AG08395 (cell line): ENCODE results near the gene MAB21L3.

Source experiments
- DNase-seq: peaks from one replicate; pipeline ENCODE4 v3.0.0; 2012; ENCODE audit warnings: mixed read lengths, low spot score

MAB21L3 gene

GRCh38 chr1:116165572-116165971 lies 54.4 kb downstream of the MAB21L3 start:
- DNase-seq, result no peak

DNA sequence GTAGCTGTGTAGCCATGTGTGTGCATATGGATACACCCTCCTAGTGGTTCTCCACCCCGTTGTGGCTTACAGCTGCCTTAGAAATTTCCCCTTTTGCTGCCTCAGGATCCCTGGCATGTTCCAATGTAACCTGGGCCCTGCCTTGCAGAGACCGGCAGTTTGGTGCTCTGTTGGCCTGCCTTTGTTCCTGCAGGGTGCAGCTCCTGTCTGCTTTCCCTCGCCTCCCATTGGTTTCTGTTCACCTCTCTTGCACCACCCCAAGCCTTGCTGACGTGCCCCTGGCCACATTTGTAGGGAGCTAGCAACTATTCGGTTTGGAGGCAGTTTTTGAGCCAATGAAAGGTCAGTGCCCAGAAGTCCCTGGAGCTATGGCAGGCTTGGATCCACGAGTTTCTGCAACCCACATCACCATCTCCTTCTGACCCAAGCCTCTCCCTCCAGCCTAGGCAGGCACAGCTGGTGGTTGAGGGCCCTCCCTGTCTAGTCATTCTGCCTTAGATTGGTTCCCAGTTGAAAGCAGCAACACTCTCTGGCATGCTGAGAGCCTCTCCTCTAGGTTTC lies 54.9 kb downstream of the MAB21L3 start:
- no peak for DNase-seq

- no peak for DNase-seq
These were observed 55.5 kb downstream of the MAB21L3 start for GRCh38 chr1:116166655-116167054.

DNA sequence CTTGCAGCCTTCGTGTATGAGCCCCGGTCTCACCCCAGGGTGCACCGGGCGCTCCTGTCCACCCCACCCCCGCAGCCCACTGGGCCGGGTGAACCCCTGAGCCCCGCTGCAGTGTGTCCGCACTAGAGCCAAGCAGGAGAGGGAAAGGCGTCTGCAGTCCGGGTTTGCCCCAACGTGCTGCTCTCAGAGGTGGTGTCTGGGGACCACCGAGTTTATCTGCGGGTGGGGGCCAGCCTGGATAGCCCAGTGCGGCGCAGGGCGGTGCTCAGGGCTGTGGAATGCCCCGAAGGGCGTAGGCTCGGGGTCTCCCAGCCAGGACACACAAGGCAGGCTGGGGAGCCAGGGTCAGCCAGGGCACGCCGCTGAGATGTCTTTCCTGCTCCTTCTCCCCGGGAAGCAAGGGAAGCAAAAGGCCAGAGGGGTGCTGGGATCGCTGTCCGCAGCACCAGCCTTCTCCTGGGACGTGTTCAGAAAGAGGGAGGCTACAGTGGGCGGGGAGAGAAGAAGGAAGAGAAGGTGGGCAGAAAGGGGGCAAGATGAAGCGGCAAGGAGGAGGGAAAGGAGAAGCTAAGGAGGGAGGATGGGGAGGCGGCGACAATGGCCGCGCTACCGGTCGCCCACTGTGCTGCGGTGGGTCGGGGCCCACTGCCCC lies 56.6 kb downstream of the MAB21L3 start:
- DNase-seq, result peak; percentile 50

DNA sequence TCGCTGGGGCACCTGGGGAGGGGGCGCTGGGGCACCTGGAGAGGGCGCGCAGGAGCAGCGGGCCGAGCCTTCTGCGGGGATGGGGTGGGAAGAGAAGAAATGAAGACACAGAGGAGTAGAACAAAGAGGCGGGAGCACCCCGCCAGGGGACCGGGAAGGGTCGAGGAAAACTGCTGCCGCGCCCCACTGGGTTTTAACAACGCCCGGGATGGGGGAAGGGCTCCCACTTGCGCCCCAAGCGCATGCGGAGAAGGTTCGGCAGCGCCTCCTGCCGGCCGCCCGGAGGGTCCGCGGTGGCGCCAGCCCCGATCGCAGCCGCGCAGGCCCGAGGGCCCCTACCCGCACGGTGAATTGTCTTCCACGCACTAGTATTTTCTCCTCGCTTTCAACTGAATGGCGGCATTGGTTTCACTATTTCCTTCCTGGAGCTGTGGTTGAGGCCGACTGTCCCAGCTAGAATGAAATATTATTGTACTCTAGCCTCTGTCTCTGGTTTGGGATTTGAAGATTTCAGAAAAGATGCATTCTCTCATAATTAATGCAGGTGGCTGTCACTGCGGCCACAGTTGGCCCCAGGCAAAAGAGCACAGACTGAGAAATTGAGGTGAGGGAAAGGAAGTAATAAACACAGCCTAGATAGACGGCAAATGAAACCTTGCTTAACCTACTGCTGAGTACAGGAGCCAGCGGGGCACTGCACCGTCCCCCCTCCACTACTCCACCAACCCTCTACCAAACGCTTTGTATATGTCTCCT lies 57.3 kb downstream of the MAB21L3 start:
- DNase-seq, result peak; percentile 90

GRCh38 chr1:116169898-116170297 lies 58.7 kb downstream of the MAB21L3 start:
- DNase-seq, result no peak

DNA sequence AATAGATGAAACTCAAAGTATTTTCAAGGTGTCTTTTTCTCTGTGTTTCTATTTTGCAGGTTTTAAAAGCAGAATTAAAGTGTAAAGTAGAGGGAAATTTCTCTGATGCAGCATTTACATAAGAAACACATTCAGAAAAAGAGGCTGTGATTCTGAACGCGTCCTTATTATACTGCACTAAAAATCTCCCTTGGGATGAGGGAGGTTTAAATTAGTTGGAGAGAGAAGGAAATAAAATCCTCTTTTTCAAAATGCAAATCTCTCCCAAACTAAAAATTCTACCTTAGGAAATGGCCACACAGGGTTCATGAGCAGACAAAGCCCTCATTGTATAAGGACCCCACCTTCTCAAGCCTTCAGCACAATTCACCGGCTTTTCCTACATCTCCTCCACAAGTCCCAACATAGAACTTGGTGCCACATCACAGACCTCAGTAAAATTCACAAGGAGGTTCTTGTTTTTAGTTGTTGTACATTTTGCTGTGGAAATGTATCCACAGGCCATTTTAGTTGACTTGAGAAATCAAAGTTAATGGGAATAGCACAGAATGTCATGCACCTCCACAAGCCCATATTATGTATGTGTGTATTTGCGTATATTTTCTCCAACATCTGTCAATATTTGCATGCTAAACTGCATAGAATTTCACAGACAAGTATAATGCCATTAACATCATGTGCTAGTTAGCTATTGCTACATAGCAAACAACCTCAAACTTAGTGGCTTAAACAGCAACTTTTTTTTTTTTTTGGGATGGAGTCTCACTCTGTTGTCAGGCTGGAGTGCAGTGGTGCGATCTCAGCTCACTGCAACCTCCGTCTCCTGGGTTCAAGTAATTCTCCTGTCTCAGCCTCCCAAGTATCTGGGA lies 59.8 kb downstream of the MAB21L3 start:
- no peak for DNase-seq

- no peak for DNase-seq
These were observed 61.5 kb downstream of the MAB21L3 start for GRCh38 chr1:116172666-116173065.

DNA sequence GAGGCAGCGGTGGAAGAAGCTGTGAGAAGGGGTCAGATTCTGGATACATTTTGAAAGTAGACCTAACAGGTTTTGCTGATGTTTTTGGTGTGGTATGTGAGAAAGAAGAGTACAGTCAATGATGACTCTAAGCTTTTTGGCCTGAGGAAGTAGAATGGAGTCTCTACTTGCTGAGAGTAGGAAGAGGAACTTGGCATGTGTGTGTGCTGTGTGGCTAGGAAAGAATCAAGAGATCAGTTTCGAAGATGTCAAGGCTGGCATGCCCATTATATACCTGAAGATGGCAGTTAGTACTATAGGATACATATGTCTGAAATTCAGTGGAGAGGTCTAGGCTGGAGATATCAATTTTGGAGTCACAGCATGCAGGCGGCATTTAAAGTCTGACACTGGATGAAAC lies 64.4 kb downstream of the MAB21L3 start:
- no peak for DNase-seq

DNA sequence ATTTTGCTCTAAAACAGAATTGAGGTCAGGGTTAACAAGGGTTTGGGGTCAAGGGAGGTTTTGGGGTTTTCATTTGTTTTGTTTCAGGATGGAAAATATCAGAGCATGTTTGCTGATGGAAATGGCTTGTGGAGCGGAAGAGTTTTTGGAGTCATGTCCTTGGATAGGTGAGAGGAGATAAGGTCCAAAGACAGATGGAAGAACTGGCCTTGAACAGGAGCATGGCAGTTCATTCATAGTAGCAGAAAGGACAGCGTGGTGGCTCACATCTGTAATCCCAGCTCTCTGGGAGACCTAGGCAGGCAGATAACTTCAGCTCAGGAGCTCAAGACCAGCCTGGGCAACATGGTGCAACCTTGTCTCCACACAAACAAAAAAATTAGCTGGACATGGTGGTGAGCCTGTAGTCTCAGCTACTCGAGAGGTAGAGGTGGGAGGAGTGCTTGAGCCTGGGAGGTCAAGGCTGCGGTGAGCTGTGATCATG lies 65.1 kb downstream of the MAB21L3 start:
- DNase-seq, result no peak

DNA sequence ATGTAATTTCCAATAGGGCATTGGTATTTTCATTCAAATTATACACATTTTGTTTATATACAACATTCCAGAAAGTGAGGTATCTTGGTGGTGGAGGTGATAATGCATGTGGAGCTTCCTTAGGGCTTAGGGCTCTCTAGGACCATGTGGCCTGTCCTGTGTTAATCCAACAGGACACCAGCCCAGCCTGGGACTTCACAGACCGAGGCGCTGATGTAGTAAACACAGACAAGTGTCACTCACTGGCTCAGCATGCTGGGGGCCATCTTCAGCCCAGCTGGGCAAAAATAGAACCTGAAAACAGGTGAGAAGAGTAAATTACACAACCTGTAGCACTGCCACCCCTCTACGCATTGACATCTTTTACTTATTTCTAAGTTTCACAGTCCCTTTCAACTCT lies 66.7 kb downstream of the MAB21L3 start:
- DNase-seq, result no peak

- DNase-seq, result no peak
These were observed 67.6 kb downstream of the MAB21L3 start for GRCh38 chr1:116178837-116179236.

- DNase-seq, result no peak
These were observed 68.2 kb downstream of the MAB21L3 start for GRCh38 chr1:116179419-116179818.

DNA sequence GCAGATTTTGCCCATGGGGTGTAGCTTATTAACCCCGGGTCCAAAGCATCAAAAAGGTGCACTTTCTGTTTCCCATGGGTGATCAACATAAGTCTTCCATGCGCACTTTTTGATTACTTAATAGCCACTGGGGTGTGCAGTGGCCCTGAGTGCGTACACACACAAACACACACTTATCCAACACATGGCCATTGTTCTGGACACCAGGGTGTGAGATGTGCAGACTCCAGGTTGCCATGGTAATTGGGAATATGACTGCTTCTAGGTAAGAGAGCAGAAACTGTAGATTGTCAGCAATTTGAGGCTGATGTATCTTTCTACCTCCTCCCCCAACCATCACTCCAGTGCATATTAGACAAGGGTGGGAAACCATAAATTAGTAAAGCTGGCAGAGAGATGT lies 68.8 kb downstream of the MAB21L3 start:
- DNase-seq, result no peak

GRCh38 chr1:116182019-116182714 lies 71.0 kb downstream of the MAB21L3 start:
- no peak for DNase-seq
